Parathyroid adenoma (tissue), 2 donors: ENCODE data around the gene TMEM217.

Experiments used
- H2AFZ ChIP-seq: fragments of 300-600 bp; sonication (generic); one replicate; pipeline ENCODE4 v1.7.0; 2017; ENCODE audit warnings: antibody characterized with exemption, mild to moderate bottlenecking
- H3K27ac ChIP-seq: fragments of 300-600 bp; sonication (generic); one replicate; pipeline ENCODE4 v1.7.0; 2017
- H3K27me3 ChIP-seq: fragments of 300-600 bp; sonication (generic); one replicate; pipeline ENCODE4 v1.7.0; 2017; ENCODE audit warnings: low read length; ENCODE audit not compliant: control insufficient read depth, insufficient read depth
- H3K36me3 ChIP-seq: fragments of 300-600 bp; sonication (generic); one replicate; pipeline ENCODE4 v1.7.0; 2017; ENCODE audit warnings: low read length; ENCODE audit not compliant: control insufficient read depth, insufficient read depth
- H3K4me1 ChIP-seq: fragments of 300-600 bp; sonication (generic); one replicate; pipeline ENCODE4 v1.7.0; 2017; ENCODE audit warnings: control low read depth
- H3K4me2 ChIP-seq: fragments of 300-600 bp; sonication (generic); one replicate; pipeline ENCODE4 v1.7.0; 2017; ENCODE audit warnings: low read length
- H3K4me3 ChIP-seq: fragments of 300-600 bp; sonication (generic); one replicate; pipeline ENCODE4 v1.7.0; 2017; ENCODE audit warnings: low read depth, low read length
- H3K79me2 ChIP-seq: fragments of 300-600 bp; sonication (generic); one replicate; pipeline ENCODE4 v1.7.0; 2017; ENCODE audit warnings: control low read depth
- H3K9ac ChIP-seq: fragments of 300-600 bp; sonication (generic); one replicate; pipeline ENCODE4 v1.7.0; 2017; ENCODE audit warnings: mild to moderate bottlenecking
- H3K9me3 ChIP-seq: fragments of 300-600 bp; sonication (generic); one replicate; pipeline ENCODE4 v1.7.0; 2017; ENCODE audit warnings: low read length; ENCODE audit not compliant: control insufficient read depth
- TF ChIP-seq, protein P1 (sequence below): fragments of 300-600 bp; sonication (generic); IDR thresholded peaks from one replicate; pipeline ENCODE4 v1.7.0; 2017; ENCODE audit warnings: antibody characterized with exemption, mild to moderate bottlenecking
- donor health status: primary hyperparathyroidism.

Gene TMEM217

DNA sequence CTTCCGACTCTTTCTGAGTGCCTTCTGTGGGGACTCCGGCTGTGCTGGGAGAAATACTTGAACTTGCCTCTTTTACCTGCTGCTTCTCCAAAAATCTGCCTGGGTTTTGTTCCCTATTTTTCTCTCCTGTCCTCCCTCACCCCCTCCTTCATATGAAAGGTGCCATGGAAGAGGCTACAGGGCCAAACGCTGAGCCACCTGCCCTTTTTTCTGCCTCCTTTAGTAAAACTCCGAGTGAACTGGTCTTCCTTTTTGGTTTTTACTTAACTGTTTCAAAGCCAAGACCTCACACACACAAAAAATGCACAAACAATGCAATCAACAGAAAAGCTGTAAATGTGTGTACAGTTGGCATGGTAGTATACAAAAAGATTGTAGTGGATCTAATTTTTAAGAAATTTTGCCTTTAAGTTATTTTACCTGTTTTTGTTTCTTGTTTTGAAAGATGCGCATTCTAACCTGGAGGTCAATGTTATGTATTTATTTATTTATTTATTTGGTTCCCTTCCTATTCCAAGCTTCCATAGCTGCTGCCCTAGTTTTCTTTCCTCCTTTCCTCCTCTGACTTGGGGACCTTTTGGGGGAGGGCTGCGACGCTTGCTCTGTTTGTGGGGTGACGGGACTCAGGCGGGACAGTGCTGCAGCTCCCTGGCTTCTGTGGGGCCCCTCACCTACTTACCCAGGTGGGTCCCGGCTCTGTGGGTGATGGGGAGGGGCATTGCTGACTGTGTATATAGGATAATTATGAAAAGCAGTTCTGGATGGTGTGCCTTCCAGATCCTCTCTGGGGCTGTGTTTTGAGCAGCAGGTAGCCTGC, 83.2 kb downstream of the TMEM217 start:
- TF ChIP-seq, protein P1, sequence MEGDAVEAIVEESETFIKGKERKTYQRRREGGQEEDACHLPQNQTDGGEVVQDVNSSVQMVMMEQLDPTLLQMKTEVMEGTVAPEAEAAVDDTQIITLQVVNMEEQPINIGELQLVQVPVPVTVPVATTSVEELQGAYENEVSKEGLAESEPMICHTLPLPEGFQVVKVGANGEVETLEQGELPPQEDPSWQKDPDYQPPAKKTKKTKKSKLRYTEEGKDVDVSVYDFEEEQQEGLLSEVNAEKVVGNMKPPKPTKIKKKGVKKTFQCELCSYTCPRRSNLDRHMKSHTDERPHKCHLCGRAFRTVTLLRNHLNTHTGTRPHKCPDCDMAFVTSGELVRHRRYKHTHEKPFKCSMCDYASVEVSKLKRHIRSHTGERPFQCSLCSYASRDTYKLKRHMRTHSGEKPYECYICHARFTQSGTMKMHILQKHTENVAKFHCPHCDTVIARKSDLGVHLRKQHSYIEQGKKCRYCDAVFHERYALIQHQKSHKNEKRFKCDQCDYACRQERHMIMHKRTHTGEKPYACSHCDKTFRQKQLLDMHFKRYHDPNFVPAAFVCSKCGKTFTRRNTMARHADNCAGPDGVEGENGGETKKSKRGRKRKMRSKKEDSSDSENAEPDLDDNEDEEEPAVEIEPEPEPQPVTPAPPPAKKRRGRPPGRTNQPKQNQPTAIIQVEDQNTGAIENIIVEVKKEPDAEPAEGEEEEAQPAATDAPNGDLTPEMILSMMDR = no peak
- no peak overlapping the region for H3K4me3 ChIP-seq
- H3K27ac ChIP-seq = no peak overlapping the region

DNA sequence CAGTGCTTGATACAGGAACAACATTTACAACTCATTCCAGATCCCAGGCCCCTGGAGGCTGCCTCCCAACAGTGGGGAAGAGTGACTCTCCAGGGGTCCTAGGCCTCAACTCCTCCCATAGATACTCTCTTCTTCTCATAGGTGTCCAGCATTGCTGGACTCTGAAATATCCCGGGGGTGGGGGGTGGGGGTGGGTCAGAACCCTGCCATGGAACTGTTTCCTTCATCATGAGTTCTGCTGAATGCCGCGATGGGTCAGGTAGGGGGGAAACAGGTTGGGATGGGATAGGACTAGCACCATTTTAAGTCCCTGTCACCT, 83.8 kb downstream of the TMEM217 start:
- Histone ChIP-seq H3K79me2 (no peaks in the 10 kb centered on the region), H3K4me1 (peaks cover 5% of the 10 kb centered on the region), H3K9ac (no peak overlapping the region), H3K4me2 (no peak overlapping the region), H3K4me3 (no peak overlapping the region), H3K27me3 (no peaks in the 10 kb centered on the region), H3K27ac (no peak overlapping the region), H2AFZ (no peak overlapping the region), H3K36me3 (no peaks in the 10 kb centered on the region), H3K9me3 (no peaks in the 10 kb centered on the region)
- TF ChIP-seq, protein P1 = no peak

More for the DNA sequence above, 83.2 kb downstream of the TMEM217 start:
- no peak overlapping the region for H3K9ac ChIP-seq
- no peaks in the 10 kb centered on the region for H3K9me3 ChIP-seq
- peaks cover 5% of the 10 kb centered on the region for H3K4me1 ChIP-seq
- H2AFZ ChIP-seq = no peak overlapping the region
- no peaks in the 10 kb centered on the region for H3K27me3 ChIP-seq
- no peaks in the 10 kb centered on the region for H3K36me3 ChIP-seq
- no peaks in the 10 kb centered on the region for H3K79me2 ChIP-seq
- H3K4me2 ChIP-seq = no peak overlapping the region

DNA sequence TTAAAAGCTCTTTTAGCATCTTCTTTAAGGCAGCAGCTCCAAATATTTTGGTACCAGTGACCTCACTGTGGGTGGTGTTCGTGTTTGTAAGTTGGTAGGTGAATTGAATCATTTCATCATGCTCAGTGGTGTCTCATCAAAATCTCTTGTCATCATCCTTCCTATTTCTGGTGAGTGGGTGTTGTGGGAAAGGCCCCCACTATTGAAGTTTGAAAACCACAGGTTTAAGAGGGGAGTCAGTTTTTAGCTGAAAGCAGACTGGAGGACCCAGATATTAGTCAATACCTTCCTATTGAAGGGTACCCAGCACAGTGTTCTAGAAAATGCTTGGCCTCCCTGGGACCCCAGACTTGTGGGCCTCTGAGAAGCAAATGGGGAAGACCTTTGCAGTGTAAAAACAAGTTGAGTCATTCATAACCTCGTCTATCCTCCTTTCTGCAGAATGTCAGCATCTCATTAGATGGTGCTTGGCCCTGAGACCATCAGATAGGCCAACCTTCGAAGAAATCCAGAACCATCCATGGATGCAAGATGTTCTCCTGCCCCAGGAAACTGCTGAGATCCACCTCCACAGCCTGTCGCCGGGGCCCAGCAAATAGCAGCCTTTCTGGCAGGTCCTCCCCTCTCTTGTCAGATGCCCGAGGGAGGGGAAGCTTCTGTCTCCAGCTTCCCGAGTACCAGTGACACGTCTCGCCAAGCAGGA, 84.3 kb downstream of the TMEM217 start:
- Histone ChIP-seq H3K4me3 (no peak overlapping the region), H3K79me2 (no peaks in the 10 kb centered on the region), H3K9me3 (no peaks in the 10 kb centered on the region), H3K27me3 (no peaks in the 10 kb centered on the region), H3K4me2 (no peak overlapping the region), H3K9ac (no peak overlapping the region), H3K4me1 (peaks cover 5% of the 10 kb centered on the region), H3K36me3 (no peaks in the 10 kb centered on the region), H2AFZ (no peak overlapping the region), H3K27ac (no peak overlapping the region)
- TF ChIP-seq, protein P1 = no peak

DNA sequence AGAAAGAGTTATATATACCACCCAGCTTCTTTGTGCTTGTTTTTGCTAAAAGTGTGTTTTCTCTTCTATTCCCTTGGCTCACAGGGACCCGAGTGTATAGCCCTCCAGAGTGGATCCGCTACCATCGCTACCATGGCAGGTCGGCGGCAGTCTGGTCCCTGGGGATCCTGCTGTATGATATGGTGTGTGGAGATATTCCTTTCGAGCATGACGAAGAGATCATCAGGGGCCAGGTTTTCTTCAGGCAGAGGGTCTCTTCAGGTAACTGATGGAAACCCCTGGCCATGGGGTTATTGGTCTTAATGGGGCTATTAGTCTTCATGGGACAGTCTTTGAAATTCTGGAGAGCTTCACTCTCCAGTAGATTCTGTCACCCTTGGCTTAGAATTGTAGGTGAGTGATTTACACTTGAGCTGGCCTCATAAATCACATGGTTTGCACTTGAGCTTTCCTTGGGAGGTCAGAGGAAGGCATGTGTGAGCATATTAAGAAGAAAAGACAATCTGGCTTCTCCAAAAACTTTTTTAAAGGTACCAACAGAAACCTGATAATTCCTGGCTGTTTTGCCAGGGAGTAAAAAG, 84.9 kb downstream of the TMEM217 start:
- Histone ChIP-seq H3K9ac (no peak overlapping the region), H2AFZ (no peak overlapping the region), H3K4me2 (no peak overlapping the region), H3K27ac (no peak overlapping the region), H3K9me3 (no peaks in the 10 kb centered on the region), H3K4me1 (peaks cover 5% of the 10 kb centered on the region), H3K79me2 (no peaks in the 10 kb centered on the region), H3K36me3 (no peaks in the 10 kb centered on the region), H3K27me3 (no peaks in the 10 kb centered on the region), H3K4me3 (no peak overlapping the region)
- TF ChIP-seq, protein P1 = no peak
